GM19463 (cell line): ENCODE measurements around the gene HK1.
"Not testable (repeated sequence)": the region's sequence is repeated elsewhere in the genome, so short reads cannot be mapped to it uniquely, and the experiment has no call there.

ENCODE experiments used
- ATAC-seq: cut with Tn5 transposase; IDR thresholded peaks from one replicate; pipeline ENCODE4 v1.9.1; 2021; ENCODE audit warnings: mild to moderate bottlenecking, moderate library complexity; ENCODE audit not compliant: unreplicated experiment

The HK1 gene

GRCh38 chr10:69253171-69253570 lies 25.1 kb upstream of the HK1 start:
- no peak for ATAC-seq

GRCh38 chr10:69254877-69255276 lies 23.4 kb upstream of the HK1 start:
- no peak for ATAC-seq

GRCh38 chr10:69259547-69260243 lies 18.6 kb upstream of the HK1 start:
- no peak for ATAC-seq

- ATAC-seq, result no peak
Observed at GRCh38 chr10:69261184-69261583, 17.1 kb upstream of the HK1 start.

GRCh38 chr10:69262292-69262751 lies 16.0 kb upstream of the HK1 start:
- no peak for ATAC-seq

GRCh38 chr10:69265521-69265920 lies 12.8 kb upstream of the HK1 start:
- ATAC-seq, result no peak

GRCh38 chr10:69268761-69269416 lies 9.4 kb upstream of the HK1 start:
- ATAC-seq, result no peak

GRCh38 chr10:69269761-69270160 lies 8.5 kb upstream of the HK1 start:
- ATAC-seq, result no peak

- no peak for ATAC-seq
Observed at GRCh38 chr10:69270990-69271389, 7.3 kb upstream of the HK1 start.

- ATAC-seq, result no peak
Observed at GRCh38 chr10:69272624-69273023, 5.7 kb upstream of the HK1 start.

- no peak for ATAC-seq
Observed at GRCh38 chr10:69275444-69275843, 2.9 kb upstream of the HK1 start.

GRCh38 chr10:69276503-69276902 lies 1.8 kb upstream of the HK1 start:
- ATAC-seq, result no peak

- ATAC-seq, result no peak
Observed at GRCh38 chr10:69279110-69279509, 814 bp downstream of the HK1 start.

GRCh38 chr10:69281507-69282413 lies 3.5 kb downstream of the HK1 start:
- no peak for ATAC-seq

GRCh38 chr10:69284402-69284801 lies 6.1 kb downstream of the HK1 start:
- not testable (repeated sequence) for ATAC-seq

- no peak for ATAC-seq
Observed at GRCh38 chr10:69285699-69286098, 7.4 kb downstream of the HK1 start.

- ATAC-seq, result no peak
Observed at GRCh38 chr10:69287181-69287580, 8.9 kb downstream of the HK1 start.

GRCh38 chr10:69290993-69291392 lies 12.7 kb downstream of the HK1 start:
- no peak for ATAC-seq

GRCh38 chr10:69292459-69292858 lies 14.2 kb downstream of the HK1 start:
- ATAC-seq, result no peak

- no peak for ATAC-seq
Observed at GRCh38 chr10:69295027-69295636, 16.8 kb downstream of the HK1 start.

GRCh38 chr10:69303632-69304051 lies 25.3 kb downstream of the HK1 start:
- no peak for ATAC-seq
